Astrocyte (in vitro differentiated cells and primary cell): ENCODE data around the gene APOM.

ENCODE experiments used
- CTCF ChIP-seq: IDR thresholded peaks from 2 replicates; pipeline ENCODE4 v1.5.1; 2011; ENCODE audit warnings: low read depth, mild to moderate bottlenecking, inconsistent platforms, low read length, moderate library complexity; ENCODE audit not compliant: insufficient read depth
- EZH2 ChIP-seq: IDR thresholded peaks from 2 replicates; pipeline ENCODE4 v1.6.1; 2012; ENCODE audit warnings: mild to moderate bottlenecking, low read length, inconsistent platforms; ENCODE audit not compliant: insufficient read depth

GRCh38 chr6:31663126-31663960 is 7.6 kb downstream of the APOM start:
- no peak for TF ChIP-seq CTCF
- TF ChIP-seq EZH2 = no peak
